Transverse colon (tissue), 4 donors: ENCODE data around the gene NEK1.

ENCODE experiments used
- POLR2AphosphoS5 ChIP-seq, 3 donors: sonication (generic); formaldehyde crosslinking; IDR thresholded peaks; one replicate each; pipeline ENCODE4 v1.6.1; 2016; ENCODE audit warnings: antibody characterized with exemption in 3 of 3
- TF ChIP-seq, protein P1 (sequence below), 5 experiments: fragments of 200-600 bp in 3 of 5; fragments of 450-650 bp in 2 of 5; sonication (generic) in 3 of 5; IDR thresholded peaks; 1 replicate in 2 of 5; 2 replicates in 3 of 5; pipeline ENCODE4 v1.5.1; 2016 to 2017; ENCODE audit warnings: antibody characterized with exemption in 5 of 5, inconsistent platforms in 3 of 5, mild to moderate bottlenecking in 2 of 5, moderate library complexity in 1 of 5

DNA sequence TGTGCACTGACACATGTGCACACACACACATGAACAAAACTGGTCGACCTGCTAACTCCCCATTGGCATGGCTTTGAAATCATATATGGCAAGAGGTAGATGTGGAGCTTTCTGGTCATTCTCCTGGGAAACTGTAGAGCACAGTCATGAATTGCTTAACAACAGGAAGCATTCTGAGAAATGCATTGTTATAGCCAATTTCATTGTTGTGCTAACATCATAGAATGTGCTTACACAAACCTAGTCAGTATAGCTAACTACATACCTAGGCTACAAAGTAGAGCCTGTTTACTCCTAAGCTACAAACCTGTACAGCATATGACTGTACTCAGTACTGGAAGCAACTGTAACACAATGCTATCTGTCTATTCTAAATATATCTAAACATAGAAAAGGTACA, 207.4 kb downstream of the NEK1 start:
- TF ChIP-seq, protein P1, sequence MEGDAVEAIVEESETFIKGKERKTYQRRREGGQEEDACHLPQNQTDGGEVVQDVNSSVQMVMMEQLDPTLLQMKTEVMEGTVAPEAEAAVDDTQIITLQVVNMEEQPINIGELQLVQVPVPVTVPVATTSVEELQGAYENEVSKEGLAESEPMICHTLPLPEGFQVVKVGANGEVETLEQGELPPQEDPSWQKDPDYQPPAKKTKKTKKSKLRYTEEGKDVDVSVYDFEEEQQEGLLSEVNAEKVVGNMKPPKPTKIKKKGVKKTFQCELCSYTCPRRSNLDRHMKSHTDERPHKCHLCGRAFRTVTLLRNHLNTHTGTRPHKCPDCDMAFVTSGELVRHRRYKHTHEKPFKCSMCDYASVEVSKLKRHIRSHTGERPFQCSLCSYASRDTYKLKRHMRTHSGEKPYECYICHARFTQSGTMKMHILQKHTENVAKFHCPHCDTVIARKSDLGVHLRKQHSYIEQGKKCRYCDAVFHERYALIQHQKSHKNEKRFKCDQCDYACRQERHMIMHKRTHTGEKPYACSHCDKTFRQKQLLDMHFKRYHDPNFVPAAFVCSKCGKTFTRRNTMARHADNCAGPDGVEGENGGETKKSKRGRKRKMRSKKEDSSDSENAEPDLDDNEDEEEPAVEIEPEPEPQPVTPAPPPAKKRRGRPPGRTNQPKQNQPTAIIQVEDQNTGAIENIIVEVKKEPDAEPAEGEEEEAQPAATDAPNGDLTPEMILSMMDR (IDR thresholded peaks at IDR 0.05) = no peak
- no peak for TF ChIP-seq POLR2AphosphoS5 (IDR thresholded peaks at IDR 0.05)
